C4-2B (cell line): ENCODE measurements around the gene GRIP2.
"Not testable (repeated sequence)": the region's sequence is repeated elsewhere in the genome, so short reads cannot be mapped to it uniquely, and the experiment has no call there.

Experiments used
- H3K27ac ChIP-seq: fragments of 450-650 bp; 2 replicates; pipeline ENCODE4 v1.5.1; 2017
- CTCF ChIP-seq: fragments of 450-650 bp; conservative IDR thresholded peaks from 2 replicates; pipeline ENCODE4 v1.5.1; 2017; ENCODE audit warnings: mild to moderate bottlenecking
- ZFX ChIP-seq: fragments of 450-650 bp; IDR thresholded peaks from 2 replicates; pipeline ENCODE4 v1.6.1; 2017

The GRIP2 gene

GRCh38 chr3:14518893-14519292 lies 21.2 kb downstream of the GRIP2 start:
- no peak overlapping the region for H3K27ac ChIP-seq
- TF ChIP-seq CTCF (no peak), ZFX (no peak)

- TF ChIP-seq CTCF = no peak
- H3K27ac ChIP-seq = no peak overlapping the region
Measured at GRCh38 chr3:14518432-14518802, 21.7 kb downstream of the GRIP2 start.

- no peak overlapping the region for H3K27ac ChIP-seq
- TF ChIP-seq ZFX (no peak), CTCF (no peak)
Measured at GRCh38 chr3:14517601-14518431, 22.3 kb downstream of the GRIP2 start.

GRCh38 chr3:14516738-14517345 lies 23.3 kb downstream of the GRIP2 start:
- TF ChIP-seq CTCF (no peak), ZFX (no peak)
- no peak overlapping the region for H3K27ac ChIP-seq

- H3K27ac ChIP-seq = not testable (repeated sequence)
Measured at GRCh38 chr3:14515526-14515925, 24.6 kb downstream of the GRIP2 start.

- TF ChIP-seq CTCF (no peak), ZFX (no peak)
- no peak overlapping the region for H3K27ac ChIP-seq
Measured at GRCh38 chr3:14514323-14514720, 25.8 kb downstream of the GRIP2 start.

GRCh38 chr3:14513566-14514322 lies 26.4 kb downstream of the GRIP2 start:
- H3K27ac ChIP-seq = no peak overlapping the region
- TF ChIP-seq ZFX = no peak
- TF ChIP-seq CTCF = no peak
